ENCODE results near the gene NDUFC2. TPM values are rescaled to one million over a fixed set of nuclear protein-coding genes. Genes with fewer than 3 reads are reported as not detected.

NDUFC2 gene
- total RNA-seq, 4 donors from 2014 or later: 67.8 to 102 (median 79.6) TPM

DNA sequence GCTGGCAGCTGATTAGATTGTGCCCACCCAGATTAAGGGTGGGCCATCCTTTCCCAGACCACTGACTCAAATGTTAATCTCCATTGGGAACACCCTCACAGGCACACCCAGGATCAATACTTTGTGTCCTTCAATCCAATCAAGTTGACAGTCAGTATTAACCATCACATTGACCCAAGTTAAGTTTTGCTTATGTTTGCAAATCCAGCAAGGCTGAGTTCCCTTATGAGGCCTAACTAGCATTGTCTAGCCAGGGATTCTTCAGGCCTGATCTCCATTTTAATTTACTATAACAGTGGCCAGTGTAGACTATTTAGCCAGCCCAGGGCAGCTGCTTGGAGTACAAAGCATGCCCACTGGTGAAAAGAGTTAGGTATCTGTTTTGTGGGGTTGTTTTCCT, 54.3 kb downstream of the NDUFC2 start:
- H3K4me3 ChIP-seq: no peak overlapping the region
- ATAC-seq: no peak
- TF ChIP-seq POLR2AphosphoS5 (IDR thresholded peaks at IDR 0.05) (no peak), EP300 (IDR thresholded peaks at IDR 0.05) (no peak), POLR2A (IDR thresholded peaks at IDR 0.05) (no peak)
- TF ChIP-seq, protein P1, sequence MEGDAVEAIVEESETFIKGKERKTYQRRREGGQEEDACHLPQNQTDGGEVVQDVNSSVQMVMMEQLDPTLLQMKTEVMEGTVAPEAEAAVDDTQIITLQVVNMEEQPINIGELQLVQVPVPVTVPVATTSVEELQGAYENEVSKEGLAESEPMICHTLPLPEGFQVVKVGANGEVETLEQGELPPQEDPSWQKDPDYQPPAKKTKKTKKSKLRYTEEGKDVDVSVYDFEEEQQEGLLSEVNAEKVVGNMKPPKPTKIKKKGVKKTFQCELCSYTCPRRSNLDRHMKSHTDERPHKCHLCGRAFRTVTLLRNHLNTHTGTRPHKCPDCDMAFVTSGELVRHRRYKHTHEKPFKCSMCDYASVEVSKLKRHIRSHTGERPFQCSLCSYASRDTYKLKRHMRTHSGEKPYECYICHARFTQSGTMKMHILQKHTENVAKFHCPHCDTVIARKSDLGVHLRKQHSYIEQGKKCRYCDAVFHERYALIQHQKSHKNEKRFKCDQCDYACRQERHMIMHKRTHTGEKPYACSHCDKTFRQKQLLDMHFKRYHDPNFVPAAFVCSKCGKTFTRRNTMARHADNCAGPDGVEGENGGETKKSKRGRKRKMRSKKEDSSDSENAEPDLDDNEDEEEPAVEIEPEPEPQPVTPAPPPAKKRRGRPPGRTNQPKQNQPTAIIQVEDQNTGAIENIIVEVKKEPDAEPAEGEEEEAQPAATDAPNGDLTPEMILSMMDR (IDR thresholded peaks at IDR 0.05): no peak
- no peaks in the 10 kb centered on the region for H3K36me3 ChIP-seq
- H3K4me1 ChIP-seq: peaks cover 0 to 12% (median under 1%) of the 10 kb centered on the region in 3 donors
- H3K27me3 ChIP-seq: no peaks in the 10 kb centered on the region
- no peaks in the 10 kb centered on the region for H3K9me3 ChIP-seq
- no peak overlapping the region for H3K27ac ChIP-seq

DNA sequence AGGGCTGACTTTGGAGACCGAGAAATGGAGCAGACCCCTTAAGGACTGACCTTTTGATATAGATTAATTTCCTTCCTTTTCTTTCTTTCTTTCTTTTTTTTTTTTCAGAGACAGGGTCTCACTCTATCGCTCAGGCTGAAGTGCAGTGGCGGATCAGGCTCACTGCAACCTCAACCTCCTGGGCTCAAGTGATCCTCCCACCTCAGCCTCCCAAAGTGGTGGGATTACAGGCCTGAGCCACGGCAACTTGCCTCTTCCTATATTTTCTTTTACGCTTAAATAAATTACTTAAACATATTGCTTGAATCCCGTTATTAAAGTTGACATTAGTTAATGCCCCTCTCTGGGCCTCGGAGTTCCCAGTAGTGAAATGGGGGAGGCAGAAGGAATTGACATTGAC, 56.2 kb downstream of the NDUFC2 start:
- no peak for TF ChIP-seq EP300 (IDR thresholded peaks at IDR 0.05)
- TF ChIP-seq, protein P1 (IDR thresholded peaks at IDR 0.05): no peak
- no peak for TF ChIP-seq POLR2AphosphoS5 (IDR thresholded peaks at IDR 0.05)
- TF ChIP-seq POLR2A (IDR thresholded peaks at IDR 0.05): no peak
- 65 to 87% methylated on average over 4 to 7 of the region's 7 CpGs for WGBS, 2 donors (ENCODE audit: low coverage in 1 of 2)
- no peaks in the 10 kb centered on the region for H3K36me3 ChIP-seq
- no peak for ATAC-seq
- H3K9me3 ChIP-seq: no peaks in the 10 kb centered on the region
- H3K27me3 ChIP-seq: no peaks in the 10 kb centered on the region
- H3K27ac ChIP-seq: peak overlapping the region in 1 of 4 donors; percentile 65
- peak overlapping the region in 1 of 2 donors; percentile 58 for H3K4me3 ChIP-seq
- H3K4me1 ChIP-seq: peaks cover 0 to 9% (median 0%) of the 10 kb centered on the region in 3 donors

DNA sequence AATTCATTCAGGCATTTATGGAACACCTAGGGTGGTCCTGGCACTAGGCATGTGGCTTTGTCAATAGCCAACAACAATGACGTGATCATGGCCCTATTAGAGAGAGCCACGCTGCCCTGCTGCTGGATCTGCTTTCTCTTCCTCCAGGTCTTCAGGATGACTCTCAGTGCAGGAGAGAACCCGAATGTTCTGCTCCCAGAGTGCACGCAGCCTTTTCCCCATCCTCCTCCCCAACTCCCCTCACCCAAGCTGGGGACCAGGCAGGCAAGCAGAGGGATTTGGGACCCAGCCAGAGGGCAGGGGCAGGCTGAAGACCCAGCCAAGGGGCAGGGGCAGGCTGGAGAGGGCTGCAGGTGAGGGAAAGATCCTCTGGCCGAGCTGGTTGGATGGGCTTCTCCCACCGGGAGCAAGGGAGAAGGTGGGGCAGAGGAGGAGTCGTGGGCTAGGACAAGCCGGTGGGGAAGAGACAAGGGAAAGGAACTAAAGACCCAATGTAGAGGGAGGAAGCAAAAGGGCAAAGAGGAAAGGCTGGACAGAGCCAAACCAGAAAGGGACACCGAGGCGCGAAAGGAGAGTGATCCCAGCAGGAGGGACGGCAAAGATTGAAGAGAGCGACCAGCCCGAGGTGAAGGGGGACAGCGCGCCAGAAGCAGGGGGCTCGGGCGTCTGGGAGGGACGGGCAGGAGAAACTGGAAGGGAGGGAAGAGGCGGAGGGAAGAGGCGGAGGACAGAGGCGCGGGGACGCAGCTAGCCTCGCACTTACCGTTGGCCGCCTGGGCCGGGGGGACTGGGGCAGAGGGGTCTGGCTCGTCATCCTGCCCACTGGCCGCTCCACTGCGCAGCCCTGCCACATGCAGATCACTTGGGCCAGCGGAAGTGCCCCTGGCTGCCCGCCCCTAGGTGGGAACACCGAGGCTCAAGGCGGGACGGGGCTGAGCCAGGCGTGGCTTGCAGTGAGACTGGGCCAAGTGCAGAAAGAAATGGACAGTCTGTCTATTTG, 57.0 kb downstream of the NDUFC2 start, which contains the start of gene KCTD14:
TSS of gene KCTD14 (minus strand) at position 880 of the 1,000 bp plus-strand sequence. CDS start at position 853, 27 bp downstream.
- WGBS, 2 donors (ENCODE audit: low coverage in 1 of 2): 4% methylated on average over 25 to 27 of the region's 37 CpGs
- Histone ChIP-seq H3K36me3 (no peaks in the 10 kb centered on the region), H3K27me3 (no peaks in the 10 kb centered on the region), H3K27ac (peak within 1 kb of the TSS in 3 of 4 donors; percentile 54 to 65 (median 63)), H3K4me3 (peak within 1 kb of the TSS; percentile 43 to 58), H3K9me3 (no peaks in the 10 kb centered on the region), H3K4me1 (peaks cover 0 to 9% (median 0%) of the 10 kb centered on the region in 3 donors)
- TF ChIP-seq EP300 (IDR thresholded peaks at IDR 0.05) (no peak), POLR2AphosphoS5 (IDR thresholded peaks at IDR 0.05) (peak; percentile 18), POLR2A (IDR thresholded peaks at IDR 0.05) (no peak)
- peak; percentile 70 for ATAC-seq

DNA sequence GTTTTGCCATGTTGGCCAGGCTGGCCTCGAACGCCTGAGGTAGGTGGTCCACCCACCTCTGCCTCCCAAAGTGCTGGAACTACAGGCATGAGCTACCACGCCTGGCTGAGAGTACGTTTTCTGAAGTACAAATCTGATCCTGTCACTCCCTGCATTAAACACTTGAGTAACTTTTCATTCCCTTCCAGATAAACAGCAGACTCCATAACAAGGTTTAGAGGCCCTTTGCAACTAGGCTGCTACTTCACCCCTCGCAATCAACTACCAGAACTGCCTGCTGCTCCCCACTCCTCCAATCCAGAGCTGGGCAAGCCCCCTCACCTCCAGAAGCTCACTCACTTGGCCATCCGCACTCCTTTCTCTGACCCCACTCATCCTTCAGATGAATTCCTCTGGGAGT, 58.1 kb downstream of the NDUFC2 start:
- Histone ChIP-seq H3K9me3 (no peaks in the 10 kb centered on the region), H3K4me3 (no peak overlapping the region), H3K36me3 (peaks cover 0 to 5% of the 10 kb centered on the region in 2 donors), H3K27me3 (no peaks in the 10 kb centered on the region), H3K27ac (no peak overlapping the region), H3K4me1 (peaks cover 0 to 9% (median 0%) of the 10 kb centered on the region in 3 donors)
- ATAC-seq: no peak
- 79 to 83% methylated on average over 4 to 6 of the region's 6 CpGs for WGBS, 2 donors (ENCODE audit: low coverage in 1 of 2)
- TF ChIP-seq EP300 (IDR thresholded peaks at IDR 0.05) (no peak), POLR2A (IDR thresholded peaks at IDR 0.05) (no peak), POLR2AphosphoS5 (IDR thresholded peaks at IDR 0.05) (no peak)

DNA sequence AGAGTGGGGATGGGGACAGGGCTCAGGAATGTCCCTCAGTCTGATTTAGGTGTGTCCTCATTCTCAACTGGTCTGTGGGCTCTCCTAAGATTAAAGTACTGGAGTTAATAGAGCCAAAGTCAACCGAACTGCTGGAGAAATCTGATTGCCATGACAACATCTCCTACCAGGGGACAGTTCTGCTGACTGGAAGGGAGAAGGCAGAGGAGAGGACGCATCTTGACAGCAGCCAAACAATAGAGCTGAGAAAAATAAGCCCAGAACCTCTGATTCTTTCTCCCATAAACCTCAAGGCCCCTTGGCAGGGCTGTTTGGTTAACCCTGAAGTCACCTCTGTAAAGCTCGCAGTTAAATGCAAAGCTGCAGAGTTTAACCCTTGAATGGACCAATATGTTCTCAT, 59.4 kb downstream of the NDUFC2 start:
- H3K4me1 ChIP-seq: peaks cover 0 to 9% (median 0%) of the 10 kb centered on the region in 3 donors
- no peak for ATAC-seq
- H3K4me3 ChIP-seq: no peak overlapping the region
- no peak overlapping the region for H3K27ac ChIP-seq
- no peaks in the 10 kb centered on the region for H3K27me3 ChIP-seq
- H3K9me3 ChIP-seq: no peaks in the 10 kb centered on the region
- TF ChIP-seq POLR2AphosphoS5 (IDR thresholded peaks at IDR 0.05) (no peak), POLR2A (IDR thresholded peaks at IDR 0.05) (no peak), EP300 (IDR thresholded peaks at IDR 0.05) (no peak)
- TF ChIP-seq, protein P1 (IDR thresholded peaks at IDR 0.05): no peak
- peaks cover 0 to 19% of the 10 kb centered on the region in 2 donors for H3K36me3 ChIP-seq
- 24 to 29% methylated on average over 2 of the region's 3 CpGs for WGBS, 2 donors (ENCODE audit: low coverage in 1 of 2)

Measured in gastroesophageal sphincter (tissue), 4 donors.